HT1080 (cell line): ENCODE results near the gene MED22. TPM values are rescaled to one million over a fixed set of nuclear protein-coding genes. Genes with fewer than 3 reads are reported as not detected.
"Not testable (repeated sequence)": the region's sequence is repeated elsewhere in the genome, so short reads cannot be mapped to it uniquely, and the experiment has no call there.

Experiments
- DNase-seq: peaks from one replicate; pipeline ENCODE4 v3.0.0-alpha.2; 2015; ENCODE audit warnings: low read depth
- polyA plus RNA-seq, 2 experiments: library from polyadenylated mRNA; depleted of rRNA; stranded (reverse); fragments of >200 nt; gene quantifications; 2 replicates each; pipeline ENCODE4 v1.2.3, GENCODE V29; 2015
- total RNA-seq: library from RNA; depleted of rRNA; stranded (reverse); fragments of >200 nt; shearing (Covaris generic); gene quantifications from 2 replicates; pipeline ENCODE4 v1.2.3, GENCODE V29; 2014; rRNA removed

The MED22 gene
- total RNA-seq = 26.4 and 33.4 TPM in 2 replicates
- 21.0 and 23.9 TPM in 2 replicates for polyA plus RNA-seq (2015; cell fraction: cytosol; rRNA removed)
- polyA plus RNA-seq (2015; cell fraction: nucleus; rRNA removed) = 43.9 TPM in 2 replicates

GRCh38 chr9:133347985-133348717 is at the start of gene MED22, which contains the start of gene RPL7A:
Gene MED22, minus strand, starts transcription at chr9:133348131. Its CDS starts 1,469 bp downstream, at chr9:133346662.
Gene RPL7A, plus strand, starts transcription at chr9:133348218. Its CDS starts 26 bp downstream, at chr9:133348244.
- peak; percentile 97 for DNase-seq

- no peak for DNase-seq
Measured at GRCh38 chr9:133397370-133397769, 49.4 kb upstream of the MED22 start.

- DNase-seq = no peak
Measured at GRCh38 chr9:133396952-133397351, 49.0 kb upstream of the MED22 start.

GRCh38 chr9:133394687-133395271 is 46.8 kb upstream of the MED22 start:
- DNase-seq = no peak

- DNase-seq = no peak
Measured at GRCh38 chr9:133393399-133393798, 45.5 kb upstream of the MED22 start.

GRCh38 chr9:133392308-133392707 is 44.4 kb upstream of the MED22 start:
- not testable (repeated sequence) for DNase-seq

GRCh38 chr9:133391449-133391848 is 43.5 kb upstream of the MED22 start:
- not testable (repeated sequence) for DNase-seq

GRCh38 chr9:133390713-133391112 is 42.8 kb upstream of the MED22 start:
- DNase-seq = no peak

GRCh38 chr9:133389562-133389961 is 41.6 kb upstream of the MED22 start:
- no peak for DNase-seq

GRCh38 chr9:133389025-133389557 is 41.2 kb upstream of the MED22 start:
- no peak for DNase-seq

GRCh38 chr9:133387680-133388079 is 39.7 kb upstream of the MED22 start:
- no peak for DNase-seq

GRCh38 chr9:133386338-133386737 is 38.4 kb upstream of the MED22 start:
- no peak for DNase-seq

- no peak for DNase-seq
Measured at GRCh38 chr9:133385452-133385851, 37.5 kb upstream of the MED22 start.

- no peak for DNase-seq
Measured at GRCh38 chr9:133384736-133385321, 36.9 kb upstream of the MED22 start.

- DNase-seq = no peak
Measured at GRCh38 chr9:133383438-133383837, 35.5 kb upstream of the MED22 start.

GRCh38 chr9:133382507-133383141 is 34.7 kb upstream of the MED22 start:
- DNase-seq = no peak

GRCh38 chr9:133380734-133381133 is 32.8 kb upstream of the MED22 start:
- DNase-seq = no peak

- DNase-seq = peak; percentile 35
Measured at GRCh38 chr9:133379153-133380086, 31.5 kb upstream of the MED22 start.

- DNase-seq = no peak
Measured at GRCh38 chr9:133378408-133378962, 30.6 kb upstream of the MED22 start.

- DNase-seq = peak; percentile 22
Measured at GRCh38 chr9:133377721-133378216, 29.8 kb upstream of the MED22 start.
